T-cell (primary cell): ENCODE measurements around the gene SERINC4. TPM values are rescaled to one million over a fixed set of nuclear protein-coding genes. Genes with fewer than 3 reads are reported as not detected.
"Not testable (repeated sequence)": the region's sequence is repeated elsewhere in the genome, so short reads cannot be mapped to it uniquely, and the experiment has no call there.

Experiments used
- ATAC-seq, 4 experiments: fragments of 200-7000 bp in 3 of 4; fragments of 150-1000 bp in 1 of 4; cut with Tn5 transposase; replicated peaks in 1 of 4; 1 replicate in 3 of 4; 2 replicates in 1 of 4; pipeline ENCODE4 v1.10.0; 2021; ENCODE audit warnings: moderate library complexity in 3 of 4, mild to moderate bottlenecking in 2 of 4, moderate number of reproducible peaks in 1 of 4
- CTCF ChIA-PET, 2 donors: fragments of 300-600 bp; sonication (Branson Sonifier 250); formaldehyde crosslinking; loops; one replicate each; lab custom pipeline; 2022; ENCODE audit warnings: antibody characterized with exemption in 2 of 2; lab: Charles Lee
- POLR2A ChIA-PET, 2 donors: fragments of 300-600 bp; sonication (Branson Sonifier 250); formaldehyde crosslinking; loops; one replicate each; lab custom pipeline; 2022; ENCODE audit warnings: antibody characterized with exemption in 2 of 2; lab: Charles Lee
- DNase-seq, 35 experiments: peaks; one replicate each; pipeline versions ENCODE4 v3.0.0 to v3.0.0-alpha.2; 2013 to 2023
- H3K27ac ChIP-seq: one replicate; pipeline ENCODE4 v1.5.1; 2013; ENCODE audit warnings: low read length
- H3K27me3 ChIP-seq, 2 experiments: replicated peaks in 1 of 2; 1 replicate in 1 of 2; 2 replicates in 1 of 2; pipeline versions ENCODE4 v1.6.1 to v1.7.0; 2013; ENCODE audit warnings: low read length in 1 of 2, mixed read lengths in 1 of 2; ENCODE audit not compliant: control insufficient read depth in 2 of 2, insufficient read depth in 2 of 2; ENCODE audit errors: extremely low read depth in 1 of 2
- H3K36me3 ChIP-seq, 2 donors: 1 replicate in 1 of 2; 2 replicates in 1 of 2; pipeline versions ENCODE4 v1.6.1 to v1.7.0; 2013; ENCODE audit warnings: low read length in 1 of 2; ENCODE audit not compliant: control insufficient read depth in 2 of 2, insufficient read depth in 1 of 2; ENCODE audit errors: extremely low read depth in 1 of 2
- H3K4me1 ChIP-seq, 2 experiments: 1 replicate in 1 of 2; 2 replicates in 1 of 2; pipeline versions ENCODE4 v1.6.1 to v1.7.0; 2013; ENCODE audit warnings: low read length in 2 of 2, mixed read lengths in 1 of 2; ENCODE audit not compliant: insufficient read depth in 2 of 2, control insufficient read depth in 1 of 2; ENCODE audit errors: extremely low read depth in 1 of 2
- H3K4me3 ChIP-seq, 2 donors: 1 replicate in 1 of 2; 2 replicates in 1 of 2; pipeline versions ENCODE4 v1.5.1 to v1.7.0; 2013; ENCODE audit warnings: mild to moderate bottlenecking in 2 of 2, low read length in 1 of 2, moderate library complexity in 1 of 2; ENCODE audit not compliant: control insufficient read depth in 1 of 2; ENCODE audit errors: extremely low read depth in 1 of 2
- H3K9me3 ChIP-seq: 2 replicates; pipeline ENCODE4 v1.7.0; 2013
- H3K27ac Mint-ChIP-seq, 2 donors: one replicate each; pipeline ENCODE4 v1.8.0; 2020 to 2021; ENCODE audit warnings: mild to moderate bottlenecking in 2 of 2, mixed read lengths in 2 of 2
- H3K27me3 Mint-ChIP-seq, 2 donors: one replicate each; pipeline ENCODE4 v1.8.0; 2021 to 2022; ENCODE audit warnings: mixed read lengths in 2 of 2
- H3K36me3 Mint-ChIP-seq: one replicate; pipeline ENCODE4 v1.8.0; 2021; ENCODE audit warnings: mixed read lengths
- H3K4me1 Mint-ChIP-seq, 3 donors: one replicate each; pipeline ENCODE4 v1.8.0; 2020 to 2022; ENCODE audit warnings: mixed read lengths in 3 of 3, mild to moderate bottlenecking in 1 of 3
- H3K4me3 Mint-ChIP-seq, 3 donors: one replicate each; pipeline ENCODE4 v1.8.0; 2020 to 2022; ENCODE audit warnings: mild to moderate bottlenecking in 3 of 3, mixed read lengths in 3 of 3, moderate library complexity in 3 of 3
- H3K9me3 Mint-ChIP-seq, 3 donors: one replicate each; pipeline ENCODE4 v1.8.0; 2020 to 2022; ENCODE audit warnings: mixed read lengths in 3 of 3
- WGBS: methylation state at CpG from one replicate; pipeline ENCODE4 v1.1.5; 2013; ENCODE audit warnings: missing lambda C conversion rate; ENCODE audit not compliant: insufficient coverage; 5-methylcytosine and 5-hydroxymethylcytosine counted together
- total RNA-seq, 35 experiments: library from RNA in 6 of 35; stranded (reverse) in 6 of 35; fragments of 120-200 nt in 1 of 35; gene quantifications; one replicate each; pipeline versions ENCODE4 v1.2.1 to v1.2.4 and lab custom pipeline; 2013 to 2026

Gene SERINC4
- total RNA-seq (under 1 TPM in 3 of 5 donors, not detected in 2; 0.20 to 0.32 (median 0.26) TPM), total RNA-seq (lab: John Stamatoyannopoulos, UW) (0 to 0.61 (median 0.12) reads per million in 29 experiments)
- 0.20 TPM for total RNA-seq (2013)

DNA sequence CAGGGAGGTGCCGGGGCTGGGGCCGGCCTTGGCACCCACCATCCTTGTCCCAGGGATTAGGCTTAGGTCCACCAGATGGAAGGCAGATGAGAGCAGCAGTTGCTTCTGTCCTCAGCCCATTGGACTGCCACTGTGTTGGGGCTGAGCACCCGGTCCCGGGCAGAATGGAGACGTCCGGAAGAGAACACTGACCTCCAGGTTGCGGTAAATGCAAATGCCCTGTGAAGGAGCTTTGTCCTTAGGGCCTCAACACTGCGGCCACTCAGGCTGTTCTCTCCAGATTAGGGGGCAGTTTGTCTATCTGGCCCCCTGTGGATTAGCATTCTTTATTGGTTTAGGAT lies at the start of gene SERINC4:
Gene SERINC4, minus strand, starts transcription at position 276 of the 341 bp plus-strand sequence. Its CDS starts 234 bp downstream, at position 42.
- WGBS = 98% methylated on average over 8 of the region's 8 CpGs
- Histone ChIP-seq H3K27me3 (no peaks in the 10 kb centered on the region), H3K9me3 (no peaks in the 10 kb centered on the region), H3K4me1 (peaks cover 15 to 29% of the 10 kb centered on the region in 2 experiments), H3K36me3 (peaks cover 7 to 61% of the 10 kb centered on the region in 2 donors), H3K4me3 (peak within 1 kb of the TSS; percentile 80 to 90), H3K27ac (peak within 1 kb of the TSS; percentile 77)
- Mint-ChIP-seq H3K36me3 (peaks cover 49% of the 10 kb centered on the region), H3K27ac (peak within 1 kb of the TSS; percentile 98), H3K4me3 (peak within 1 kb of the TSS; percentile 97 to 99 (median 99)), H3K27me3 (no peaks in the 10 kb centered on the region), H3K4me1 (peaks cover 55 to 60% (median 59%) of the 10 kb centered on the region in 3 donors), H3K9me3 (no peaks in the 10 kb centered on the region)
- CTCF ChIA-PET = interaction anchor here (0.6 to 1.4 kb wide), 2 partner anchors 10 to 25 kb away, joined by 5 read pairs; partner anchors contain the start of gene MFAP1 (in 1 of the 2)
- POLR2A ChIA-PET = interaction anchor here in 1 of 2 donors (1.2 kb wide), 2 partner anchors 22 to 25 kb away, joined by 4 to 11 read pairs; partner anchors contain the start of gene MFAP1
- DNase-seq (no peak), ATAC-seq (no peak)

DNA sequence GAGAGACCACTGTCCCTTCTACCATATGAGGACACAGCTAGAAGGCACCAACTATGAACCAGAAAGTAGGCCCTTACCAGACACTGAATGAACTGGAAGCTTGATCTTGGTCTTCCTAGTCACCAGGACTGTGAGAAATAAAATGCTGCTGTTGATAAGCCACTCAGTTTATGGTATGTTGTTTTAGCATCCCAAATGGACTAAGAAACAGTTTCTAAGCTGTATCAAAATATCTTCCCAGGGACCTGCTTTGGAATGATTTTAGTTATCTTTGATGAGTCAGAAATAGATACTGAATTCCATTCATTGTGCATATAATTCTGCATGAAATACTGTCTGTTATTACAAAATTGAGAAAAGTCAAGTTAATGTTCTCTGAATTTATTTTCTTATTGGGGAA lies 45.4 kb upstream of the SERINC4 start:
- Mint-ChIP-seq H3K4me1 (no peaks in the 10 kb centered on the region), H3K36me3 (peaks cover 27% of the 10 kb centered on the region), H3K9me3 (no peaks in the 10 kb centered on the region), H3K27ac (no peak overlapping the region), H3K4me3 (no peak overlapping the region), H3K27me3 (no peaks in the 10 kb centered on the region)
- ChIA-PET CTCF (no interaction called here), POLR2A (interaction anchor here in 1 of 2 donors (0.5 kb wide), 1 partner anchor 15 kb away, joined by 4 read pairs; no protein-coding TSS in a partner anchor)
- no peaks in the 10 kb centered on the region for H3K9me3 ChIP-seq
- no peaks in the 10 kb centered on the region for H3K27me3 ChIP-seq
- ATAC-seq = no peak
- no peak for DNase-seq
- no peak overlapping the region for H3K27ac ChIP-seq
- no peaks in the 10 kb centered on the region for H3K4me1 ChIP-seq
- H3K36me3 ChIP-seq = peaks cover 3 to 22% of the 10 kb centered on the region in 2 donors
- no peak overlapping the region for H3K4me3 ChIP-seq

DNA sequence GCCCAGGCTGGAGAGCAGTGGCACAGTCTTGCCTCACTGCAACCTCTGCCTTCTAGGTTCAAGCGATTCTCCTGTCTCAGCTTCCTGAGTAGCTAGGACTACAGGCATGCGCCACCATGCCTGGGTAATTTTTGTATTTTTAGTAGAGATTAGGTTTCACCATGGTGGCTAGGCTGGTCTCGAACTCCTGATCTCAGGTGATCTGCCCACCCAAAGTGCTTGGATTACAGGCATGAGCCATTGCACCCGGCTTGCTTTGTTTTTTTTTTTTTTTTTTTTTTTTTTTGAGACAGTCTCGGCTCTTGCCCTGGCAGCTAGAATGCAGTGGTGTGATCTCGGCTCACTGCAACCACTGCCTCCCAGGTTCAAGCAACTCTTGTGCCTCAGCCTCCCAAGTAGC lies 32.5 kb upstream of the SERINC4 start:
- H3K27ac Mint-ChIP-seq, H3K27ac ChIP-seq, H3K4me3 ChIP-seq, DNase-seq, H3K36me3 Mint-ChIP-seq, CTCF ChIA-PET, ATAC-seq, H3K9me3 Mint-ChIP-seq, H3K27me3 Mint-ChIP-seq, H3K27me3 ChIP-seq, H3K9me3 ChIP-seq: not testable (repeated sequence)
- POLR2A ChIA-PET = interaction anchor here (0.6 to 1.0 kb wide), 4 partner anchors 8 to 588 kb away, joined by 4 to 6 read pairs (median 6); partner anchors contain the start of gene MFAP1 (in 2 of the 2)
- Histone ChIP-seq H3K36me3 (peaks cover 0 to 12% of the 10 kb centered on the region in 2 donors), H3K4me1 (peaks cover 8 to 27% of the 10 kb centered on the region in 2 experiments)
- Mint-ChIP-seq H3K4me1 (peaks cover 28 to 34% (median 33%) of the 10 kb centered on the region in 3 donors), H3K4me3 (peak overlapping the region in 1 of 3 donors; percentile 21)
- 100% methylated on average over 1 of the region's 6 CpGs for WGBS

DNA sequence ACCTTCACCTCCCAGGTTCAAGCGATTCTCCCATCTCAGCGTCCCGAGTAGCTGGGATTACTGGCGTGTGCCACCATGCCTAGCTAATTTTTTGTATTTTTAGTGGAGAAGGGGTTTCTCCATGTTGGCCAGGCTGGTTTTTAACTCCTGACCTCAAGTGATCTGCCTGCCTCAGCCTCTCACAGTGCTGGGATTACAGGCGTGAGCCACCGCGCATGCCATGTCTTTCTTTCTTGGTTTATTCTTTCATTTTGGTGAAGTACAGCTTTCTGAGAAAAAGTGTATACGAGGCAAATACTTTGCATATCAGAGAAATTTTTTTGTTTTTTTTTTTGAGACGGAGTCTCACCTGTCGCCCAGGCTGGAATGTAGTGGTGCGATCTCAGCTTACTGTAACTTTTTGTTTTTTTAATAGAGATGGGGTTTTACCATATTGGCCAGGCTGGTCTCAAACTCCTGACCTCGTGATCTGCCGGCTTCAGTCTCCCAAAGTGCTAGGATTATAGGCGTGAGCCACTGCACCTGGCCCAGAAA lies 31.6 kb upstream of the SERINC4 start:
- not testable (repeated sequence) for DNase-seq, H3K27me3 ChIP-seq, H3K4me3 ChIP-seq, H3K9me3 ChIP-seq, H3K36me3 Mint-ChIP-seq, H3K27ac ChIP-seq, ATAC-seq, H3K4me3 Mint-ChIP-seq, H3K27me3 Mint-ChIP-seq, H3K9me3 Mint-ChIP-seq
- Histone ChIP-seq H3K36me3 (peaks cover 0 to 12% of the 10 kb centered on the region in 2 donors), H3K4me1 (peaks cover 12 to 34% of the 10 kb centered on the region in 2 experiments)
- peak overlapping the region; percentile 29 to 52 for H3K27ac Mint-ChIP-seq
- ChIA-PET CTCF (interaction anchor here in 1 of 2 donors (0.6 kb wide), 1 partner anchor 9 kb away, joined by 3 read pairs; no protein-coding TSS in a partner anchor), POLR2A (interaction anchor here in 1 of 2 donors (0.6 kb wide), 1 partner anchor 1150 kb away, joined by 17 read pairs; no protein-coding TSS in a partner anchor)
- 88% methylated on average over 7 of the region's 14 CpGs for WGBS
- peaks cover 32 to 41% (median 40%) of the 10 kb centered on the region in 3 donors for H3K4me1 Mint-ChIP-seq

DNA sequence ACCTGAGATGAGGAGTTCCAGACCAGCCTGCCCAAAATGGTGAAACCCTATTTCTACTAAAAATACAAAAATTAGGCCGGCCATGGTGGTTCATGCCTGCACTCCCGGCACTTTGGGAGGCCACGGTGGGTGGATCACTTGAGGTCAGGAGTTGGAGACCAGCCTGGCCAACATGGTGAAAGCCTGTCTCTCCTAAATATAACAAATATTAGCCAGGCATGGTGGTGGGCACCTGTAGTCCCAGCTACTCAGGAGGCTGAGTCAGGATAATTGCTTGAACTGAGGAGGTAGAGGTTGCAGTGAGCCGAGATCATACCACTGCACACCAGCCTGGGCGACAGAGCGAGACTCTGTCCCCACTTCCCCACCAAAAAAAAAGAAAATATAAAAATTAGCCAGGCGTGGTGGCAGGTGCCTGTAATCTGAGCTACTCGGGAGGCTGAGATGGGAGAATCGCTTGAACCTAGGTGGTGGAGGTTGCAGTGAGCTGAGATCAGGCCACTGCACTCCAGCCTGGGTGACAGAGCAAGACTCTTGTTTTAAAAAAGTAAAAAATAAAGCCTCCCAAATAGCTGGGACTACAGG lies 30.8 kb upstream of the SERINC4 start:
- DNase-seq, H3K27ac Mint-ChIP-seq, H3K36me3 ChIP-seq, H3K9me3 ChIP-seq, H3K4me3 ChIP-seq, POLR2A ChIA-PET, H3K36me3 Mint-ChIP-seq, CTCF ChIA-PET, H3K27me3 Mint-ChIP-seq, H3K27me3 ChIP-seq, ATAC-seq, H3K9me3 Mint-ChIP-seq, H3K4me3 Mint-ChIP-seq, H3K27ac ChIP-seq: not testable (repeated sequence)
- peaks cover 40 to 49% (median 46%) of the 10 kb centered on the region in 3 donors for H3K4me1 Mint-ChIP-seq
- H3K4me1 ChIP-seq = peaks cover 18 to 42% of the 10 kb centered on the region in 2 experiments
- WGBS = 90% methylated on average over 2 of the region's 9 CpGs

DNA sequence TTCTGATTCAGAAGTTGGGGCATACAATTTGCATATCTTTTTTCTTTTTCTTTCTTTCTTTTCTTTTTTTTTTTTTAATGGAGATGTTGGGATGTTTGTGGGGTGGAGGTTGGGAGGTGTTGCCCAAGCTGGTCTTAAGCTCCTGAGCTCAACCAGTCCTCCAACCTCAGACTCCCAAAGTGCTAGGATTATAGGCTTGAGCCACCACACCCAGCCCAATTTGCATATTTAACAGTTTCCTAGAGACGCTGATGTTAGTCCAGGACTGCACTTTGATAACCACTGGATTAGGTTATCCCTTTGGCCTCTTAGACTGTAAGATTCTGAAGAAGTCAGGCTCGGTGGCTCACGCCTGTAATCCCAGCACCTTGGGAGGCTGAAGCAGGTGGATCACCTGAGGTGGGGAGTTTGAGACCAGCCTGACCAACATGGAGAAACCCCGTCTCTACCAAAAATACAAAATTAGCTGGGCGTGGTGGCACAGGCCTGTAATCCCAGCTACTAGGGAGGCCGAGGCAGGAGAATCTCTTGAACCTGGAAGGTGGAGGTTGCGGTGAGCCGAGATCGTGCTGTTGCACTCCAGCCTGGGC lies 30.0 kb upstream of the SERINC4 start:
- Mint-ChIP-seq H3K4me1 (peaks cover 44 to 51% (median 46%) of the 10 kb centered on the region in 3 donors), H3K27ac (peak overlapping the region; percentile 55 to 59)
- not testable (repeated sequence) for H3K4me3 Mint-ChIP-seq, DNase-seq, H3K27me3 Mint-ChIP-seq, H3K36me3 Mint-ChIP-seq, H3K4me3 ChIP-seq, H3K27ac ChIP-seq, H3K9me3 ChIP-seq, ATAC-seq, H3K9me3 Mint-ChIP-seq, H3K36me3 ChIP-seq, H3K27me3 ChIP-seq
- CTCF ChIA-PET = interaction anchor here in 1 of 2 donors (0.6 kb wide), 1 partner anchor 674 kb away, joined by 5 read pairs; no protein-coding TSS in a partner anchor
- POLR2A ChIA-PET = interaction anchor here in 1 of 2 donors (0.7 kb wide), 1 partner anchor 15 kb away, joined by 4 read pairs; no protein-coding TSS in a partner anchor
- H3K4me1 ChIP-seq = peaks cover 21 to 47% of the 10 kb centered on the region in 2 experiments
- WGBS = 100% methylated on average over 1 of the region's 9 CpGs
